ENCODE measurements around the gene PHKB.

GRCh38 chr16:47716571-47716970 is 255.4 kb downstream of the PHKB start:
- TF ChIP-seq CTCF (conservative IDR thresholded peaks at IDR 0.05 in 1 of 2, IDR thresholded peaks at IDR 0.05 in 1 of 2; ENCODE audit: extremely low read depth in 1 of 2, insufficient read depth in 1 of 2, low read depth in 1 of 2, low read length in 2 of 2) (no peak), EZH2 (IDR thresholded peaks at IDR 0.05; ENCODE audit: borderline replicate concordance, low read length) (no peak)

Data from mammary epithelial cell (primary cell).